ENCODE results near the gene FZD2.
"Not testable (repeated sequence)": the region's sequence is repeated elsewhere in the genome, so short reads cannot be mapped to it uniquely, and the experiment has no call there.

The FZD2 gene

GRCh38 chr17:44546671-44547606 lies 10.3 kb upstream of the FZD2 start:
- DNase-seq: no peak

- no peak for DNase-seq
These were observed 9.5 kb upstream of the FZD2 start for GRCh38 chr17:44547625-44548267.

- DNase-seq: no peak
These were observed 8.7 kb upstream of the FZD2 start for GRCh38 chr17:44548376-44549230.

GRCh38 chr17:44549686-44550085 lies 7.6 kb upstream of the FZD2 start:
- no peak for DNase-seq

GRCh38 chr17:44552361-44552760 lies 4.9 kb upstream of the FZD2 start:
- DNase-seq: no peak

DNA sequence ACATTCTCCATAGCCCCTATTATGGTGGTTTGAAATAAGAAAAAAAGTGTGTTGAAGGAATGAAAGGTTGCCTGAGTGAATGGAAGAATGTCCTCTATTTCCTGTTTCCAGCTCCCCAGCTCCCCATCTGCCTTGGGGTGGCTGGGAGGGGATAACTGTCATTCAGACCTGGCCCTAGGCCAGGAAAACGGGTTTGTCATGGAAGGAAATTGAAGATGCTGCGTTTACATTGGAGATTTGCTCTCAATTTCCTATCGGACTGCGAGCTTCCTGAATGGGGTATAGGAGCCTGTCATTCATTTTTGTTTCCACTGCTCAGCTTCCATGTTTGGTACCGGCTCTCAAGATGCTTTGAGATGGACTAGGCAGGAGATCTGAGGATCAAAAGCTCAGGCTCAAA lies 2.2 kb upstream of the FZD2 start:
- no peak for DNase-seq

DNA sequence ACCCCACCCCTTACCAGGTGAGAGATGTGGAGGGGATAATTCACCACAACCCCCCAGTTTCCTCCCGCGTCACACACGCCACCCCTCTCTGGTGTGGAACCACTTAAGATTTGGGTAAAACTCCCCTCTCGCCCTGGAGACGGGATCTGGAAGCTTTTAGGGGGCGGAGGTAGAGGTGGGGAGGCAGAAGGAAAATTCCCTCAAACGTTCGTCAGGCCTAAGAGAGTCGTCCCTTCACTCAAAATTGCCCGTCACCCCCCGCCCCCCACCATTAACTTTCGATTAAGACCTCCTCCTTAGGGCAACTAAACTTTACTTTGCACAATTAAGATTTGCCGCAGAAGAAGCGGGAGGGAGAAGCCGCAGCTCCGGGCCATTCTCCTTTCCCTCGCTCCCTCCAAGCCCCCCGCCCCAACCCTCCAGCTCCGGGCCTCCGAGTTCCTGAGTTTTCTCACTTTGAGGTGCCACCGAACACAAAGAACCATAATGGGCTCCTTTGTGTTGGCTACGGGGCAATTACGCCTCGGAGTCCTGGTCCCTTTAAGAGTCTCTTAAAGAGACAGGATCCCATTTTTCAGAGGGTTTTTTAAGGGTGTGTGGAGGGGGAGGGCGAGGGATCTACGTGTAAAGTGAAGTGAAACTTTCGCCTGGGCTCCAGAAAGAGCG lies 985 bp upstream of the FZD2 start:
- DNase-seq: no peak

- DNase-seq: peak in 1 of 2 donors; percentile 27
These were observed 484 bp downstream of the FZD2 start for GRCh38 chr17:44557651-44558285.

- DNase-seq: no peak
These were observed 1.0 kb downstream of the FZD2 start for GRCh38 chr17:44558334-44558709.

DNA sequence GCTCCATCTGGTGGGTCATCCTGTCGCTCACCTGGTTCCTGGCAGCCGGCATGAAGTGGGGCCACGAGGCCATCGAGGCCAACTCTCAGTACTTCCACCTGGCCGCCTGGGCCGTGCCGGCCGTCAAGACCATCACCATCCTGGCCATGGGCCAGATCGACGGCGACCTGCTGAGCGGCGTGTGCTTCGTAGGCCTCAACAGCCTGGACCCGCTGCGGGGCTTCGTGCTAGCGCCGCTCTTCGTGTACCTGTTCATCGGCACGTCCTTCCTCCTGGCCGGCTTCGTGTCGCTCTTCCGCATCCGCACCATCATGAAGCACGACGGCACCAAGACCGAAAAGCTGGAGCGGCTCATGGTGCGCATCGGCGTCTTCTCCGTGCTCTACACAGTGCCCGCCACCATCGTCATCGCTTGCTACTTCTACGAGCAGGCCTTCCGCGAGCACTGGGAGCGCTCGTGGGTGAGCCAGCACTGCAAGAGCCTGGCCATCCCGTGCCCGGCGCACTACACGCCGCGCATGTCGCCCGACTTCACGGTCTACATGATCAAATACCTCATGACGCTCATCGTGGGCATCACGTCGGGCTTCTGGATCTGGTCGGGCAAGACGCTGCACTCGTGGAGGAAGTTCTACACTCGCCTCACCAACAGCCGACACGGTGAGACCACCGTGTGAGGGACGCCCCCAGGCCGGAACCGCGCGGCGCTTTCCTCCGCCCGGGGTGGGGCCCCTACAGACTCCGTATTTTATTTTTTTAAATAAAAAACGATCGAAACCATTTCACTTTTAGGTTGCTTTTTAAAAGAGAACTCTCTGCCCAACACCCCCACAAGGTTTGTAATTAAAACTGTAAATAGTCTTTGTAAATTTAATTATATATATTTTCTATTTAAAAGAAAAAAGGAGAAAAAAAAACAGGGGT lies 1.7 kb downstream of the FZD2 start:
- no peak for DNase-seq

GRCh38 chr17:44559634-44560554 lies 2.6 kb downstream of the FZD2 start:
- DNase-seq: no peak

GRCh38 chr17:44561237-44561623 lies 3.9 kb downstream of the FZD2 start:
- DNase-seq: no peak

DNA sequence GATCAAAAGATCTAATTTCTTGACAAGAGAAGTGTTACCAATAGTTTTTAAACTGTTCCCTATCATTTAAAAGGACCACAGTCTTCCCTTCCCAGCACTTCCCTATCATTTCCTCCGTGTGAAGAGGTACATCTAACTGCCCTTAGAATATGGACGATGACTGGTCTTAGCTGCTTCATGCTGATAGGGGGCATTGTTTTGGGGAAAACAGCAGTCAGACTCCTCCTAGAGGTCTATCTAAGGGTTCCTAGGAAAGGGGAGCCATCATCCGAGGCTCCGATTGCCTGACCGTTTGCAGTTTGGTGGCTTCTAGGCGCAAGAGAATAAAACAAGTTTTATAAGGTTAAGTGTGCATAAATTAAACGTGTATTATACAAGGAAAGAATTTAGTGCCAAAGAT lies 7.1 kb downstream of the FZD2 start:
- DNase-seq: no peak

- DNase-seq: no peak
These were observed 8.7 kb downstream of the FZD2 start for GRCh38 chr17:44565866-44566443.

- not testable (repeated sequence) for DNase-seq
These were observed 11.1 kb downstream of the FZD2 start for GRCh38 chr17:44568311-44568944.

DNA sequence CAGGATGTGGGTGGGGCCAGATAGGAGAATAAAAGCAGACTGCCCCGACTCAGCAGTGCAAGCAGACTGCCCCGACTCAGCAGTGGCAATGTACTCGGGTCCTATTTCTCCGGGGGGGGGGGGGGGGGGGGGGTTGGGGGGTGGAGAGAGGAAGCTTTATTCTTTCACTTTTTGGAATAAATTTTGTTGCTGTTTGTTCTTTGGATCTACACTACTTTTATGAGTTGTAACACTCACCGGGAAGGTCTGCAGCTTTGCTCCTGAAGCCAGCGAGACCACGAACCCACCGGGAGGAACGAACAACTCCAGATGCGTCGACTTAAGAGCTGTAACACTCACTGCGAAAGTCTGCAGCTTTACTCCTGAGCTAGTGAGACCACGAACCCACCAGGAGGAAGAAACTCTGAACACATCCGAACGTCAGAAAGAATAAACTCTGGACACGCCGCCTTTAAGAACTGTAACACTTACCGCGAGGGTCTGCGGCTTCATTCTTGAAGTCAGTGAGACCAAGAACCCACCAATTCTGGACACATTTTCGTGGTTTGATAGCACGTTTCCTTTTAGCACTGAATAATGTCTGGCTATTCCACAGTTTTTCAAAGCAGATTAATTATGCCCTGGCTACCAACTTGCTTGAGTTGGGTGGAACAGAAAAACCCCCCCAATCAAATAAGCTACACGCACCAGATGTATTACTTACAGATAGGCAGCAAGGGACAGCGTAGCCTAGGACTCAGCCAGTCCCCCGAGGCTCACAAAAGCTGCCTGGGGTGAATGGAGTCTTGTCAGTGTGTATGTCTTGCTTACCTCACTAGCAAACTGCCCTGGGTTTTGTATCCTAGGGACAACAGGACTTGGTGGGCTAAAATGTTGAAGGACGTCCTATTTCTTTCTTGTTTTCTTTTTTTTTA lies 11.9 kb downstream of the FZD2 start:
- no peak for DNase-seq

DNA sequence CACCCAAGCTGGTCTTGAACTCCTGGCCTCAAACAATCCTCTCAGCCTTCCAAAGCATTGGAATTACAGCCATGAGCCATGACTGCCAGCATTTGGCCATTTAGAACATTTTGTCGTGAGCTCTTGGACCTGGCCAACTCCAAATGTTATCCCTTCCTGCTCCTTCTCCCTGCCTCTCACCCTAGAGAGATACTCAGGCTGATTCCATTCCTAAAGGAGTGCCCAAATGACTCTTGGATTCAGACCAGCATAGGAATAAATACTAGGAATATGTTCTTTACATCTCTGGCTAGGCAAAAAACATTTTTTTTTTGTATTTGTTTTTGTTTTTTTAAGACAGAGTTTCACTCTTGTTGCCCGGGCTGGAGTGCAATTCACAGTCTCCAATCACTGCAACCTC lies 15.5 kb downstream of the FZD2 start:
- DNase-seq: no peak

DNA sequence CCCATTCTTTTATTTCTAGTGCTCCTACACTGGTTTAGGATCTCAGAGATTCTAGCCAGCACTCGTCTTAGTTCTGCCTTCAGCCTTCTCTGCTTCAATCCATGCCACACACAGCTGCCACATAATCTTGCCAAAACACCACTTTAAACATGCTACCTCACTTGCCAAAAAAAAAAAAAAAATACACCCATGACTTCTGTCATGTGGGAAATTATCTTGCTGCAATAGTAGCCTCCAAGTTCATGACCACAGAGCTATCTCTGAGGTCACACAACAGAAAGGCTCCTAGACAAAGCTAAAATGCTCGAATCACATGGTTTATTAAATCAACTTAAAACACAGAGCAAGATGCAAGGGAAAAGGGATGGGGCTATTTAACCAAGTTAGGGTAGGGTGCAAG lies 18.1 kb downstream of the FZD2 start:
- DNase-seq: no peak

All from stimulated activated CD4-positive, alpha-beta T cell treated with anti-CD3 and anti-CD28 coated beads, Interleukin-2, amount 100 ng/mL, for 48 hours (primary cell).